ENCODE measurements around the gene DMD. TPM values are rescaled to one million over a fixed set of nuclear protein-coding genes. Genes with fewer than 3 reads are reported as not detected.

Gene DMD
- total RNA-seq, 1 donor from 2014 or later, result 23.9 TPM

DNA sequence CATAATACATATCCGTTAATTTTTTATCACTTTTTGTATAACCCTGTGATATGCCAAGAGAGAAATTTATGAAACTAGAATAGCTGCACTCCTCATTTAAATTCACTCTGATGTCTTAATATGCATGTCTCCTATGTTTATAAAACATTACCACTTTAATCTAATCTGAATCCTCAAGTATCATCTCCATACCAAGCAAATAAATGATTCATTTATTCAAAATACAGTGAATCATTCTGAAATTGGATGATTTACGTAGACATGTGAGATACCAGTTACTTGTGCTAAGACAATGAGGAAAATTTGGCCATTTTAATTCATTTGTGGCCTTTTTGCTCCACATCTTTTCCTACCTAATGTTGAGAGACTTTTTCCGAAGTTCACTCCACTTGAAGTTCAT, 1704.4 kb downstream of the DMD start:
- Mint-ChIP-seq H3K9me3 (ENCODE audit: low read depth) (peaks cover 16% of the 10 kb centered on the region), H3K36me3 (ENCODE audit: insufficient read depth) (no peaks in the 10 kb centered on the region), H3K4me3 (ENCODE audit: low read depth) (no peak overlapping the region), H3K4me1 (ENCODE audit: low read depth) (peaks cover 13% of the 10 kb centered on the region), H3K27ac (no peak overlapping the region), H3K27me3 (no peaks in the 10 kb centered on the region)
- TF ChIP-seq, protein P1, sequence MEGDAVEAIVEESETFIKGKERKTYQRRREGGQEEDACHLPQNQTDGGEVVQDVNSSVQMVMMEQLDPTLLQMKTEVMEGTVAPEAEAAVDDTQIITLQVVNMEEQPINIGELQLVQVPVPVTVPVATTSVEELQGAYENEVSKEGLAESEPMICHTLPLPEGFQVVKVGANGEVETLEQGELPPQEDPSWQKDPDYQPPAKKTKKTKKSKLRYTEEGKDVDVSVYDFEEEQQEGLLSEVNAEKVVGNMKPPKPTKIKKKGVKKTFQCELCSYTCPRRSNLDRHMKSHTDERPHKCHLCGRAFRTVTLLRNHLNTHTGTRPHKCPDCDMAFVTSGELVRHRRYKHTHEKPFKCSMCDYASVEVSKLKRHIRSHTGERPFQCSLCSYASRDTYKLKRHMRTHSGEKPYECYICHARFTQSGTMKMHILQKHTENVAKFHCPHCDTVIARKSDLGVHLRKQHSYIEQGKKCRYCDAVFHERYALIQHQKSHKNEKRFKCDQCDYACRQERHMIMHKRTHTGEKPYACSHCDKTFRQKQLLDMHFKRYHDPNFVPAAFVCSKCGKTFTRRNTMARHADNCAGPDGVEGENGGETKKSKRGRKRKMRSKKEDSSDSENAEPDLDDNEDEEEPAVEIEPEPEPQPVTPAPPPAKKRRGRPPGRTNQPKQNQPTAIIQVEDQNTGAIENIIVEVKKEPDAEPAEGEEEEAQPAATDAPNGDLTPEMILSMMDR (IDR thresholded peaks at IDR 0.05; ENCODE audit: unreplicated experiment), result no peak
- no peak for DNase-seq (ENCODE audit: low spot score, unreplicated experiment)

GRCh38 chrX:31506360-31506759, 1705.0 kb downstream of the DMD start:
- TF ChIP-seq, protein P1 (IDR thresholded peaks at IDR 0.05; ENCODE audit: unreplicated experiment), result no peak
- Mint-ChIP-seq H3K4me1 (ENCODE audit: low read depth) (peaks cover 13% of the 10 kb centered on the region), H3K36me3 (ENCODE audit: insufficient read depth) (no peaks in the 10 kb centered on the region), H3K9me3 (ENCODE audit: low read depth) (peaks cover 16% of the 10 kb centered on the region), H3K4me3 (ENCODE audit: low read depth) (no peak overlapping the region), H3K27me3 (no peaks in the 10 kb centered on the region), H3K27ac (no peak overlapping the region)
- DNase-seq (ENCODE audit: low spot score, unreplicated experiment), result no peak

GRCh38 chrX:31500921-31501320, 1710.4 kb downstream of the DMD start:
- H3K4me1 Mint-ChIP-seq (ENCODE audit: low read depth), result no peaks in the 10 kb centered on the region
- no peaks in the 10 kb centered on the region for H3K36me3 Mint-ChIP-seq (ENCODE audit: insufficient read depth)
- no peak for DNase-seq (ENCODE audit: low spot score, unreplicated experiment)
- H3K4me3 Mint-ChIP-seq (ENCODE audit: low read depth), result no peak overlapping the region
- TF ChIP-seq, protein P1 (IDR thresholded peaks at IDR 0.05; ENCODE audit: unreplicated experiment), result no peak
- H3K27ac Mint-ChIP-seq, result no peak overlapping the region
- no peaks in the 10 kb centered on the region for H3K27me3 Mint-ChIP-seq
- H3K9me3 Mint-ChIP-seq (ENCODE audit: low read depth), result peaks cover 15% of the 10 kb centered on the region

GRCh38 chrX:31499109-31499508, 1712.2 kb downstream of the DMD start:
- TF ChIP-seq, protein P1 (IDR thresholded peaks at IDR 0.05; ENCODE audit: unreplicated experiment), result no peak
- Mint-ChIP-seq H3K9me3 (ENCODE audit: low read depth) (peaks cover 21% of the 10 kb centered on the region), H3K4me1 (ENCODE audit: low read depth) (no peaks in the 10 kb centered on the region), H3K36me3 (ENCODE audit: insufficient read depth) (no peaks in the 10 kb centered on the region), H3K27me3 (no peaks in the 10 kb centered on the region), H3K27ac (no peak overlapping the region), H3K4me3 (ENCODE audit: low read depth) (no peak overlapping the region)
- no peak for DNase-seq (ENCODE audit: low spot score, unreplicated experiment)

- no peaks in the 10 kb centered on the region for H3K27me3 Mint-ChIP-seq
- DNase-seq (ENCODE audit: low spot score, unreplicated experiment), result no peak
- H3K9me3 Mint-ChIP-seq (ENCODE audit: low read depth), result peaks cover 26% of the 10 kb centered on the region
- H3K27ac Mint-ChIP-seq, result no peak overlapping the region
- H3K4me3 Mint-ChIP-seq (ENCODE audit: low read depth), result no peak overlapping the region
- TF ChIP-seq, protein P1 (IDR thresholded peaks at IDR 0.05; ENCODE audit: unreplicated experiment), result no peak
- H3K36me3 Mint-ChIP-seq (ENCODE audit: insufficient read depth), result no peaks in the 10 kb centered on the region
- no peaks in the 10 kb centered on the region for H3K4me1 Mint-ChIP-seq (ENCODE audit: low read depth)
Observed at GRCh38 chrX:31497086-31497485, 1714.3 kb downstream of the DMD start.
